GM06990 (cell line): ENCODE measurements around the gene FAM98A.

ENCODE experiments used
- DNase-seq: peaks from one replicate; pipeline ENCODE4 v3.0.0-alpha.2; 2011; ENCODE audit not compliant: insufficient read length; ENCODE audit errors: extremely low read depth
- H3K27me3 ChIP-seq: replicated peaks from 2 replicates; pipeline ENCODE4 v1.6.0; 2011; ENCODE audit warnings: low read length; ENCODE audit not compliant: control insufficient read depth, insufficient read depth
- H3K36me3 ChIP-seq: 2 replicates; pipeline ENCODE4 v1.5.1; 2011; ENCODE audit warnings: low read length; ENCODE audit not compliant: control insufficient read depth, insufficient read depth
- H3K4me3 ChIP-seq: replicated peaks from 2 replicates; pipeline ENCODE4 v1.5.1; 2011; ENCODE audit warnings: low read depth, mild to moderate bottlenecking, control low read depth, low read length
- CTCF ChIP-seq: IDR thresholded peaks from 2 replicates; pipeline ENCODE4 v1.5.1; 2011; ENCODE audit warnings: low read length, control low read depth, mild to moderate bottlenecking, inconsistent platforms; ENCODE audit not compliant: insufficient read depth, poor library complexity, severe bottlenecking

Gene FAM98A

GRCh38 chr2:33617401-33617800 lies 18.3 kb upstream of the FAM98A start:
- Histone ChIP-seq H3K27me3 (no peaks in the 10 kb centered on the region), H3K36me3 (no peaks in the 10 kb centered on the region), H3K4me3 (no peak overlapping the region)
- no peak for TF ChIP-seq CTCF
- no peak for DNase-seq

- TF ChIP-seq CTCF: no peak
- no peaks in the 10 kb centered on the region for H3K36me3 ChIP-seq
These were observed 17.8 kb upstream of the FAM98A start for GRCh38 chr2:33616873-33617272.

GRCh38 chr2:33614190-33614589 lies 15.1 kb upstream of the FAM98A start:
- Histone ChIP-seq H3K36me3 (no peaks in the 10 kb centered on the region), H3K27me3 (no peaks in the 10 kb centered on the region), H3K4me3 (no peak overlapping the region)
- DNase-seq: no peak
- TF ChIP-seq CTCF: no peak

More at GRCh38 chr2:33616873-33617272, 17.8 kb upstream of the FAM98A start:
- DNase-seq: no peak
- H3K4me3 ChIP-seq: no peak overlapping the region
- H3K27me3 ChIP-seq: no peaks in the 10 kb centered on the region

- no peak for DNase-seq
- H3K36me3 ChIP-seq: no peaks in the 10 kb centered on the region
- H3K4me3 ChIP-seq: no peak overlapping the region
- TF ChIP-seq CTCF: no peak
- no peaks in the 10 kb centered on the region for H3K27me3 ChIP-seq
These were observed 8.8 kb upstream of the FAM98A start for GRCh38 chr2:33607905-33608304.

GRCh38 chr2:33607251-33607721 lies 8.2 kb upstream of the FAM98A start:
- no peaks in the 10 kb centered on the region for H3K36me3 ChIP-seq
- H3K27me3 ChIP-seq: no peaks in the 10 kb centered on the region
- no peak for TF ChIP-seq CTCF
- H3K4me3 ChIP-seq: no peak overlapping the region
- no peak for DNase-seq

GRCh38 chr2:33606622-33607021 lies 7.5 kb upstream of the FAM98A start:
- DNase-seq: no peak
- TF ChIP-seq CTCF: no peak
- H3K4me3 ChIP-seq: no peak overlapping the region
- no peaks in the 10 kb centered on the region for H3K27me3 ChIP-seq
- H3K36me3 ChIP-seq: no peaks in the 10 kb centered on the region
